Caco-2 (cell line): ENCODE measurements around the gene FAM81A. TPM values are rescaled to one million over a fixed set of nuclear protein-coding genes. Genes with fewer than 3 reads are reported as not detected.
"Not testable (repeated sequence)": the region's sequence is repeated elsewhere in the genome, so short reads cannot be mapped to it uniquely, and the experiment has no call there.

ENCODE experiments used
- BruUV-seq: library from RNA; stranded (reverse); fragments of 400-500 nt; replicated peaks from 2 replicates; lab custom pipeline; 2021; lab: Mats Ljungman, UMichigan
- CTCF ChIA-PET: fragments of 300-600 bp; sonication (Branson Sonifier 250); formaldehyde crosslinking; loops from one replicate; lab custom pipeline; 2022; ENCODE audit warnings: antibody characterized with exemption; lab: Charles Lee
- POLR2A ChIA-PET: fragments of 300-600 bp; sonication (Branson Sonifier 250); formaldehyde crosslinking; loops from one replicate; lab custom pipeline; 2022; ENCODE audit warnings: antibody characterized with exemption; lab: Charles Lee
- DNase-seq, 2 experiments: peaks; one replicate each; pipeline versions ENCODE4 v3.0.0 to v3.0.0-alpha.2; 2020 to 2022
- H3K27me3 ChIP-seq: replicated peaks from 2 replicates; pipeline ENCODE4 v1.6.0; 2011; ENCODE audit warnings: low read length; ENCODE audit not compliant: control insufficient read depth, insufficient read depth
- H3K36me3 ChIP-seq: 2 replicates; pipeline ENCODE4 v1.5.1; 2011; ENCODE audit warnings: low read length; ENCODE audit not compliant: control insufficient read depth, insufficient read depth
- H3K4me1 ChIP-seq: fragments of 250-450 bp; sonication (Bioruptor Pico); 2 replicates; pipeline ENCODE4 v1.5.1; 2020; ENCODE audit warnings: mild to moderate bottlenecking
- H3K4me3 ChIP-seq: 2 replicates; pipeline ENCODE4 v1.5.1; 2011; ENCODE audit warnings: low read depth, mild to moderate bottlenecking, control low read depth, low read length
- H3K9me3 ChIP-seq: fragments of 250-450 bp; sonication (Bioruptor Pico); 2 replicates; pipeline ENCODE4 v1.5.1; 2020; ENCODE audit warnings: mild to moderate bottlenecking, moderate library complexity
- H3K27ac Mint-ChIP-seq: one replicate; pipeline ENCODE4 v1.8.0; 2022; ENCODE audit warnings: mixed read lengths; ENCODE audit not compliant: unreplicated experiment
- H3K27me3 Mint-ChIP-seq: one replicate; pipeline ENCODE4 v1.8.0; 2022; ENCODE audit warnings: mixed read lengths; ENCODE audit not compliant: insufficient read depth, unreplicated experiment
- H3K36me3 Mint-ChIP-seq: one replicate; pipeline ENCODE4 v1.8.0; 2022; ENCODE audit warnings: mild to moderate bottlenecking, mixed read lengths; ENCODE audit not compliant: insufficient read depth, unreplicated experiment
- H3K4me1 Mint-ChIP-seq: one replicate; pipeline ENCODE4 v1.8.0; 2022; ENCODE audit warnings: low read depth, mixed read lengths; ENCODE audit not compliant: unreplicated experiment
- H3K4me3 Mint-ChIP-seq: one replicate; pipeline ENCODE4 v1.8.0; 2022; ENCODE audit warnings: mild to moderate bottlenecking, moderate library complexity, mixed read lengths; ENCODE audit not compliant: unreplicated experiment
- H3K9me3 Mint-ChIP-seq: one replicate; pipeline ENCODE4 v1.8.0; 2022; ENCODE audit warnings: mixed read lengths; ENCODE audit not compliant: unreplicated experiment
- intact Hi-C: fragments of 100-400 bp; cut with micrococcal nuclease; formaldehyde crosslinking; loops from one replicate; pipeline ENCODE4 v1.10.0; 2022; ENCODE audit not compliant: unreplicated experiment
- total RNA-seq: library from RNA; stranded (reverse); gene quantifications from 2 replicates; pipeline ENCODE4 v1.2.3, GENCODE V29; 2022
- TF ChIP-seq, protein P1 (sequence below), 2 experiments: fragments of 200-600 bp in 1 of 2; IDR thresholded peaks; 1 replicate in 1 of 2; 2 replicates in 1 of 2; pipeline versions ENCODE4 v1.5.1 to v1.8.0; 2011 to 2022; ENCODE audit warnings: antibody characterized with exemption in 1 of 2, control low read depth in 1 of 2, inconsistent platforms in 1 of 2, low read depth in 1 of 2, low read length in 1 of 2, mild to moderate bottlenecking in 1 of 2, moderate library complexity in 1 of 2; ENCODE audit not compliant: insufficient read depth in 1 of 2, severe bottlenecking in 1 of 2, unreplicated experiment in 1 of 2

Gene FAM81A
- total RNA-seq, 1 experiment from 2014 or later = 6.8 TPM

GRCh38 chr15:59461521-59461920 lies 23.5 kb downstream of the FAM81A start:
- Mint-ChIP-seq H3K9me3 (no peaks in the 10 kb centered on the region), H3K4me1 (peaks cover 2% of the 10 kb centered on the region), H3K36me3 (peaks cover 2% of the 10 kb centered on the region), H3K27me3 (no peaks in the 10 kb centered on the region), H3K27ac (no peak overlapping the region), H3K4me3 (no peak overlapping the region)
- no peaks in the 10 kb centered on the region for H3K27me3 ChIP-seq
- no peaks in the 10 kb centered on the region for H3K36me3 ChIP-seq
- H3K4me1 ChIP-seq = peaks cover 9% of the 10 kb centered on the region
- no peak for DNase-seq
- POLR2A ChIA-PET = no interaction called here
- intact Hi-C loops = no loop called here
- H3K4me3 ChIP-seq = no peak overlapping the region
- BruUV-seq = no TSS peak
- H3K9me3 ChIP-seq = no peaks in the 10 kb centered on the region
- TF ChIP-seq, protein P1, sequence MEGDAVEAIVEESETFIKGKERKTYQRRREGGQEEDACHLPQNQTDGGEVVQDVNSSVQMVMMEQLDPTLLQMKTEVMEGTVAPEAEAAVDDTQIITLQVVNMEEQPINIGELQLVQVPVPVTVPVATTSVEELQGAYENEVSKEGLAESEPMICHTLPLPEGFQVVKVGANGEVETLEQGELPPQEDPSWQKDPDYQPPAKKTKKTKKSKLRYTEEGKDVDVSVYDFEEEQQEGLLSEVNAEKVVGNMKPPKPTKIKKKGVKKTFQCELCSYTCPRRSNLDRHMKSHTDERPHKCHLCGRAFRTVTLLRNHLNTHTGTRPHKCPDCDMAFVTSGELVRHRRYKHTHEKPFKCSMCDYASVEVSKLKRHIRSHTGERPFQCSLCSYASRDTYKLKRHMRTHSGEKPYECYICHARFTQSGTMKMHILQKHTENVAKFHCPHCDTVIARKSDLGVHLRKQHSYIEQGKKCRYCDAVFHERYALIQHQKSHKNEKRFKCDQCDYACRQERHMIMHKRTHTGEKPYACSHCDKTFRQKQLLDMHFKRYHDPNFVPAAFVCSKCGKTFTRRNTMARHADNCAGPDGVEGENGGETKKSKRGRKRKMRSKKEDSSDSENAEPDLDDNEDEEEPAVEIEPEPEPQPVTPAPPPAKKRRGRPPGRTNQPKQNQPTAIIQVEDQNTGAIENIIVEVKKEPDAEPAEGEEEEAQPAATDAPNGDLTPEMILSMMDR (IDR thresholded peaks at IDR 0.05; ENCODE audit: insufficient read depth in 1 of 2, low read depth in 1 of 2, low read length in 1 of 2, severe bottlenecking in 1 of 2, unreplicated experiment in 1 of 2) = no peak
- CTCF ChIA-PET = interaction anchor here (0.7 kb wide), 1 partner anchor 273 kb away, joined by 3 read pairs; no protein-coding TSS in a partner anchor

- DNase-seq = no peak
- Mint-ChIP-seq H3K27me3 (no peaks in the 10 kb centered on the region), H3K36me3 (no peaks in the 10 kb centered on the region), H3K27ac (no peak overlapping the region), H3K9me3 (no peaks in the 10 kb centered on the region), H3K4me3 (no peak overlapping the region), H3K4me1 (no peaks in the 10 kb centered on the region)
- H3K4me1 ChIP-seq = no peaks in the 10 kb centered on the region
- BruUV-seq = no TSS peak
- CTCF ChIA-PET = no interaction called here
- TF ChIP-seq, protein P1 (IDR thresholded peaks at IDR 0.05; ENCODE audit: insufficient read depth in 1 of 2, low read depth in 1 of 2, low read length in 1 of 2, severe bottlenecking in 1 of 2, unreplicated experiment in 1 of 2) = no peak
- intact Hi-C loops = no loop called here
- no peaks in the 10 kb centered on the region for H3K36me3 ChIP-seq
- no peaks in the 10 kb centered on the region for H3K9me3 ChIP-seq
- H3K4me3 ChIP-seq = no peak overlapping the region
- POLR2A ChIA-PET = no interaction called here
- H3K27me3 ChIP-seq = no peaks in the 10 kb centered on the region
Measured at GRCh38 chr15:59473226-59473625, 35.2 kb downstream of the FAM81A start.

GRCh38 chr15:59475161-59475560 lies 37.2 kb downstream of the FAM81A start:
- H3K4me3 Mint-ChIP-seq, H3K9me3 ChIP-seq, H3K27ac Mint-ChIP-seq, H3K27me3 Mint-ChIP-seq, BruUV-seq, POLR2A ChIA-PET, CTCF ChIA-PET, H3K36me3 Mint-ChIP-seq, DNase-seq, H3K27me3 ChIP-seq, H3K4me1 Mint-ChIP-seq, H3K4me1 ChIP-seq, H3K36me3 ChIP-seq, H3K9me3 Mint-ChIP-seq, intact Hi-C loops, H3K4me3 ChIP-seq: not testable (repeated sequence)

DNA sequence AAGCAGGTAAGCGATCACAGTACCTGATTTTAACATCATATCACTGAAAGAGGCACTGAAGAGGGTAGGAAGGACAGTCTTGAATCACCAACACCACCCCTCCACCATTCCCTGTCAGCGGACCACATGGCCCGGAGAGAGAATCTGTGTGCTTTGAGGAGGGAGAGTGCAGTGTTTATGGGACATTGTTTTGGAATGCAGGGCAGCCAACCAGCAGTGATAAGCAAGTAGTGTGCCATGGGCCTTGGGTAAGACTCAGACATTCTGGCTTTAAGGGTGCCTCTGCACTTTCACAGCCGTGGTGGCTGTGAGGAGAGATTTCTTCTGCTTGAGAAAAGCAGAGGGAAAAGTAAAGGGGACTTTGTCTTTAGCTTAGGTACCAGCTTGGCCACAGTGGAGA lies 46.4 kb downstream of the FAM81A start:
- CTCF ChIA-PET = no interaction called here
- Histone ChIP-seq H3K36me3 (no peaks in the 10 kb centered on the region), H3K4me3 (no peak overlapping the region), H3K27me3 (no peaks in the 10 kb centered on the region), H3K9me3 (no peaks in the 10 kb centered on the region; the same call in 1 of the 2 replicates), H3K4me1 (no peaks in the 10 kb centered on the region)
- Mint-ChIP-seq H3K36me3 (no peaks in the 10 kb centered on the region), H3K9me3 (no peaks in the 10 kb centered on the region), H3K4me3 (no peak overlapping the region), H3K27ac (no peak overlapping the region), H3K27me3 (no peaks in the 10 kb centered on the region), H3K4me1 (no peaks in the 10 kb centered on the region)
- no peak for DNase-seq
- BruUV-seq = no TSS peak
- POLR2A ChIA-PET = no interaction called here
- intact Hi-C loops = no loop called here
- TF ChIP-seq, protein P1 (IDR thresholded peaks at IDR 0.05; ENCODE audit: insufficient read depth in 1 of 2, low read depth in 1 of 2, low read length in 1 of 2, severe bottlenecking in 1 of 2, unreplicated experiment in 1 of 2) = no peak
